Cardiac fibroblast (primary cell): Measurements from ENCODE around the gene PTPRQ.

Source experiments
- DNase-seq, 2 donors: peaks; one replicate each; pipeline versions ENCODE4 v3.0.0 to v3.0.0-alpha.2; 2010; ENCODE audit warnings: low read depth in 2 of 2
- H3K4me3 ChIP-seq, 2 donors: replicated peaks in 1 of 2; 1 replicate in 1 of 2; 2 replicates in 1 of 2; pipeline ENCODE4 v1.5.1; 2011; ENCODE audit warnings: low read depth in 2 of 2, low read length in 2 of 2, mild to moderate bottlenecking in 2 of 2, moderate library complexity in 1 of 2
- CTCF ChIP-seq: IDR thresholded peaks from one replicate; pipeline ENCODE4 v1.5.1; 2011; ENCODE audit warnings: low read depth, mild to moderate bottlenecking, low read length, inconsistent platforms

The PTPRQ gene

GRCh38 chr12:80714055-80714454 is 270.0 kb downstream of the PTPRQ start:
- DNase-seq, result peak; percentile 21 to 25
- no peak for TF ChIP-seq CTCF
- H3K4me3 ChIP-seq, result peak overlapping the region in 1 of 2 donors; percentile 24

GRCh38 chr12:80714846-80715245 is 270.8 kb downstream of the PTPRQ start:
- no peak for TF ChIP-seq CTCF
- no peak for DNase-seq

GRCh38 chr12:80715713-80716249 is 271.7 kb downstream of the PTPRQ start:
- no peak overlapping the region for H3K4me3 ChIP-seq
- TF ChIP-seq CTCF, result no peak
- no peak for DNase-seq

More at GRCh38 chr12:80714846-80715245, 270.8 kb downstream of the PTPRQ start:
- no peak overlapping the region for H3K4me3 ChIP-seq

- no peak for TF ChIP-seq CTCF
- no peak for DNase-seq
- H3K4me3 ChIP-seq, result no peak within 1 kb of the TSS
Observed at GRCh38 chr12:80716696-80717469, 272.8 kb downstream of the PTPRQ start, which contains the start of gene MYF5. Gene MYF5, plus strand, starts transcription at chr12:80716912. Its CDS starts 152 bp downstream, at chr12:80717064.

GRCh38 chr12:80717856-80718255 is 273.8 kb downstream of the PTPRQ start:
- TF ChIP-seq CTCF, result no peak
- no peak overlapping the region for H3K4me3 ChIP-seq
- DNase-seq, result no peak

- H3K4me3 ChIP-seq, result no peak overlapping the region
- TF ChIP-seq CTCF, result no peak
- DNase-seq, result no peak
Observed at GRCh38 chr12:80720516-80720915, 276.5 kb downstream of the PTPRQ start.
